ENCODE measurements around the gene FKBP2.

DNA sequence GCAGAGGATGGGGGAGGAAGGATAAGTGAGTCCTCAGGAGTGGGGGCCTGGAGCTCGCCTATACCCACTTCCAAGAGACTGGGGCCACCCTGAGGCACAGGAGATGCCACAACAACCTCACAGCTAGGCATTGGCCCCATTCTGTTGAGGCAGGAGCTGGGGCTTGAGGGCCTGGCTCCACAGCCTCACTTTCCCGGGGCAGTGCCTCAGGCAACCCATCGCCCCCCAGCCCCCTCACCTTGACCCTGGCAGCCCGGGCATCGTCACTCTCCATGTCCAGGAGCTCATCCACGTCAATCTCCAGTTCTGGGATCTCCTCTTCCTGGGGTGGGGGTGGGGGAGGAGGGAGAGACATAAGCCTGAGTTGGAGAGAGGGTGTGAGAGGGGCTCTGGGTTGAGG is 4.1 kb downstream of the FKBP2 start:
- TF ChIP-seq CTCF (IDR thresholded peaks at IDR 0.05; ENCODE audit: insufficient read depth, low read length) (no peak), POLR2AphosphoS5 (IDR thresholded peaks at IDR 0.05; ENCODE audit: low read depth) (no peak), GABPA (IDR thresholded peaks at IDR 0.05; ENCODE audit: low read depth) (no peak), SPI1 (IDR thresholded peaks at IDR 0.05; ENCODE audit: borderline replicate concordance, low read depth) (no peak)
- TF ChIP-seq, protein P1, sequence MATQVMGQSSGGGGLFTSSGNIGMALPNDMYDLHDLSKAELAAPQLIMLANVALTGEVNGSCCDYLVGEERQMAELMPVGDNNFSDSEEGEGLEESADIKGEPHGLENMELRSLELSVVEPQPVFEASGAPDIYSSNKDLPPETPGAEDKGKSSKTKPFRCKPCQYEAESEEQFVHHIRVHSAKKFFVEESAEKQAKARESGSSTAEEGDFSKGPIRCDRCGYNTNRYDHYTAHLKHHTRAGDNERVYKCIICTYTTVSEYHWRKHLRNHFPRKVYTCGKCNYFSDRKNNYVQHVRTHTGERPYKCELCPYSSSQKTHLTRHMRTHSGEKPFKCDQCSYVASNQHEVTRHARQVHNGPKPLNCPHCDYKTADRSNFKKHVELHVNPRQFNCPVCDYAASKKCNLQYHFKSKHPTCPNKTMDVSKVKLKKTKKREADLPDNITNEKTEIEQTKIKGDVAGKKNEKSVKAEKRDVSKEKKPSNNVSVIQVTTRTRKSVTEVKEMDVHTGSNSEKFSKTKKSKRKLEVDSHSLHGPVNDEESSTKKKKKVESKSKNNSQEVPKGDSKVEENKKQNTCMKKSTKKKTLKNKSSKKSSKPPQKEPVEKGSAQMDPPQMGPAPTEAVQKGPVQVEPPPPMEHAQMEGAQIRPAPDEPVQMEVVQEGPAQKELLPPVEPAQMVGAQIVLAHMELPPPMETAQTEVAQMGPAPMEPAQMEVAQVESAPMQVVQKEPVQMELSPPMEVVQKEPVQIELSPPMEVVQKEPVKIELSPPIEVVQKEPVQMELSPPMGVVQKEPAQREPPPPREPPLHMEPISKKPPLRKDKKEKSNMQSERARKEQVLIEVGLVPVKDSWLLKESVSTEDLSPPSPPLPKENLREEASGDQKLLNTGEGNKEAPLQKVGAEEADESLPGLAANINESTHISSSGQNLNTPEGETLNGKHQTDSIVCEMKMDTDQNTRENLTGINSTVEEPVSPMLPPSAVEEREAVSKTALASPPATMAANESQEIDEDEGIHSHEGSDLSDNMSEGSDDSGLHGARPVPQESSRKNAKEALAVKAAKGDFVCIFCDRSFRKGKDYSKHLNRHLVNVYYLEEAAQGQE (IDR thresholded peaks at IDR 0.05; ENCODE audit: insufficient replicate concordance, low read depth) = no peak
